GM20000 (cell line): ENCODE data around the gene RELCH.

Experiments used
- DNase-seq: peaks from one replicate; pipeline ENCODE4 v3.0.0; 2012; ENCODE audit warnings: low spot score
- TF ChIP-seq, protein P1 (sequence below): IDR thresholded peaks from 2 replicates; pipeline ENCODE4 v1.5.1; 2012; ENCODE audit warnings: mild to moderate bottlenecking, control low read depth; ENCODE audit errors: extremely low read depth, missing control alignments

RELCH gene

DNA sequence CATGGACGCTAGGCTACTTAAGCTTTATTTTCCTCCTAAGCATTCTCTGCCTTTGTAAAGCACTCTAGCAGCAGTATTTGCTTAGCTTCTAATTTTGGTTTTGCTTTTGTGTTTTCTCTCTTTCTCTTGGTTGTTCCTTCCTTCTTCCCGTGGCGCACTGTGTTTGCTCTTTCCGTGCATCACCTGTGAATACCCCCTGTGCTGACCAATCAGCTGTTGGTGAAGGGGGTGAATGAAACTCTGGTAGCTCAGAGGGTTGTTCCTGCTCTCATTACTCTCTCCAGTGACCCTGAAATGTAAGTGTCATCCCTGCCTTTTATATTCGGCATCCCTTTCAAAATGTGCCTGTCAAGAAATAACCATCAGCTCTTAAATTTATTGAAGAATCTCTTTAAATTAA, 92.5 kb downstream of the RELCH start:
- TF ChIP-seq, protein P1, sequence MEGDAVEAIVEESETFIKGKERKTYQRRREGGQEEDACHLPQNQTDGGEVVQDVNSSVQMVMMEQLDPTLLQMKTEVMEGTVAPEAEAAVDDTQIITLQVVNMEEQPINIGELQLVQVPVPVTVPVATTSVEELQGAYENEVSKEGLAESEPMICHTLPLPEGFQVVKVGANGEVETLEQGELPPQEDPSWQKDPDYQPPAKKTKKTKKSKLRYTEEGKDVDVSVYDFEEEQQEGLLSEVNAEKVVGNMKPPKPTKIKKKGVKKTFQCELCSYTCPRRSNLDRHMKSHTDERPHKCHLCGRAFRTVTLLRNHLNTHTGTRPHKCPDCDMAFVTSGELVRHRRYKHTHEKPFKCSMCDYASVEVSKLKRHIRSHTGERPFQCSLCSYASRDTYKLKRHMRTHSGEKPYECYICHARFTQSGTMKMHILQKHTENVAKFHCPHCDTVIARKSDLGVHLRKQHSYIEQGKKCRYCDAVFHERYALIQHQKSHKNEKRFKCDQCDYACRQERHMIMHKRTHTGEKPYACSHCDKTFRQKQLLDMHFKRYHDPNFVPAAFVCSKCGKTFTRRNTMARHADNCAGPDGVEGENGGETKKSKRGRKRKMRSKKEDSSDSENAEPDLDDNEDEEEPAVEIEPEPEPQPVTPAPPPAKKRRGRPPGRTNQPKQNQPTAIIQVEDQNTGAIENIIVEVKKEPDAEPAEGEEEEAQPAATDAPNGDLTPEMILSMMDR, result no peak
- no peak for DNase-seq

DNA sequence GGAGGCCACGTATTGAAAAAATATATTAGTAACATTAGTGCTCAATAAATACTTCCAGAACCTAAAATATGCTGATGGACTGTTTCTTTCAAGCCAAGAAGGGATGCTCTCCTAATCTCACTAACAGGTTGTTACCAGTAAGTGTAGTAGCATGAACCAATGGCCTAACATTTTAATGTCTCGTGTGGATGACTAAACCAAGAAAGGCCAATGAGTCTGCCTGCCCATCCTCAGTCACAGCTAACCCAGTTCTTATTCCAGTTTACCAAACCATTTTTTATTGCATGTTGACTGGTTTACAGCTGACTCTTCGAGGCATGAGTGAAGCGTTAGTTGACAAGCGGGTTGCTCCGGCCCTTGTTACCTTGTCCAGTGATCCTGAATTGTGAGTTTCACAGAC, 93.0 kb downstream of the RELCH start:
- TF ChIP-seq, protein P1, result no peak
- DNase-seq, result no peak

DNA sequence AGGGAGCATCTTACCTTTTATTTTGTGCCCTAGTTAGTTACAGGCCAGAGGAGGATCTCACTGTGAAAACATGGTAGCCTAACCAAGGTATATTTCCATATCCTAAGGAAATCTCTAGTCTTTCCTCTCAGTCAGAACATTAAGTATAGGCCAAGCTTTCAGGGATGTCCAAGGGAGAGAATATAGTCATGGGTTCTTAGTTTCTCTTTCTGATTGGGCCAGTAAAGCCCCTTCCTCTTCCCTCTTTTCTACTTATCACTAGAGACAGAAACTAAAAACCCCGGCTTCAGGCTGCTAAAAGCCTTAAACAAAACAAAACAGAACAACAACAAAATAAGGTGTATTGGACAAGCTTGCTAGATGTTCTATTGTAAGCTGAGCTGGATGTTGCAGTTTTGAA, 93.7 kb downstream of the RELCH start:
- no peak for DNase-seq
- TF ChIP-seq, protein P1, result no peak

DNA sequence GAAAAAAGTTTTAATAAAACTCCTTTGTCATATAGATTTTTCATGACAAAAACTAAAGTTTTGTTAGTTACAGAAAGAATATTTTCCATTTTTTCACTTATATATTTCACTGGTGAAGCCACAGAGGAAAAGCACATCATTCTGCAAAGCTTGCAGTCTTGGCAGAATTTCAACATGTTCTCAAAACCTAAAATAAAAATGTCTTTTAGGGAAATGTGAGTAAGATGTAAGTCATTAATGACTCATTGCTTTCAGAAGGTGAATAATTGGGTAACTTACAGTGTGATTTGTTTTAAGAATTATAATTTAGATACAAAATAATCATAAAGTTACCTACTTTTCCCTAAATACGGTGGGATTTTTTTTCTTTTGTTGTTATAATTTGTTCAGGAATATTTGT, 94.6 kb downstream of the RELCH start:
- no peak for DNase-seq
- TF ChIP-seq, protein P1, result no peak

DNA sequence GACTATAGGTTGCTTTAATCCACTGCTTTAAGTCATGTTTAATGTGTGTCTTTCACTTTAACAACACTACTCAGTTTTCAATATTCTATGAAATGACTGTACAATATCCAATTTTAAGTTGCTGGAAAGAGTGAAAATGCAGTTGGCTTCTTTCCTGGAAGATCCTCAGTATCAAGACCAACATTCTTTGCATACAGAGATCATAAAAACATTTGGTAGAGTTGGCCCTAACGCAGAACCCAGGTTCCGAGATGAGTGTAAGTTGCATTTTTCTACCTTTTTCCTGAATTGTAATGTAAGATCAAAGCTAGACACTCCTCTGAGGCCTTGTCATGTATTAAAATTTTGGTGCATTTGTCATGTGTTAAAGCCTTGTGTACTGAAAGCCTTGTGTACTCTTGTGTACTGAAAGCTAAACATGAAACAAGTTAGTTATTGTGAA, 95.2 kb downstream of the RELCH start:
- TF ChIP-seq, protein P1, result no peak
- DNase-seq, result no peak

DNA sequence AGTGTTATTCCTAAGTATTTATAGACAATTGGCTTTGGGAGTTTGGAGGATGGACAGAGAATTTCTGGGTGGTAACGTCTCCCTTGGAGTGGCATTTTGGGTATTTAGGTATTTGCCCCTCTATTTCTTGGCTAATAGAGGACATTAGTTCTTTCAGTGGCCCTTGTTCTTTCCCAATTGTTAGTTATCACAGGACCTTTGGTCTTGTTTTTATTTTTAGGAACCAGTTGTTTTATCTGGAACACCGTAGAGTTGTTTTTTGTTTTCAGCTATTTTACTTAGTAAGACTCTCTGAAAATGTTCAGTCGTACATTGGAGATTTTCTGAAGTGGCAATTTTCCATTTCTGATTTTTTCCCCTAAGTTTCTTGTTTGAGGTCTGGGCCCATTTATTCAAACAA, 97.6 kb downstream of the RELCH start:
- DNase-seq, result no peak
- TF ChIP-seq, protein P1, result no peak

DNA sequence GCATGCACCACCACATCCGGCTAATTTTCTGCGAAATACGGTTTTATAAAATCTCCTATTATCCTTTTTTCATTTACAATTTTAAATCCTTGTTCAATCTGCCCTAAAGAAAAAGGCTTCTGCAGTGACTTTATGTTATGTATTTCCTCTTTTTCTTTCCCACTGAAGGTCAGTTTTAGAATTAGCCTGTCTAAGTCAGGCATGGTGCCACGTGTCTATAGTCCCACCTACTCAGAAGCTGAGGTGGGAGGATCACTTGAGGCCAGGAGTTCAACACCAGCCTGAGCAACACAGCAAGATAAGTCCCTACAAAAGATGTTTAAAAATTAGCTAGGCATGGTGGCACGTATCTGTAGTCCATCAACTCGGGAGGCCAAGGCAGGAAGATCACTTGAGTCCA, 98.2 kb downstream of the RELCH start:
- TF ChIP-seq, protein P1, result no peak
- DNase-seq, result no peak
